ENCODE results near the gene LRIF1.

- TF ChIP-seq RFX5 (IDR thresholded peaks at IDR 0.05; ENCODE audit: low read depth, low read length) (no peak), NBN (IDR thresholded peaks at IDR 0.05) (no peak), REST (IDR thresholded peaks at IDR 0.05; ENCODE audit: low read depth, low read length) (no peak), GABPA (IDR thresholded peaks at IDR 0.05; ENCODE audit: low read depth) (no peak), ZNF274 (IDR thresholded peaks at IDR 0.05; ENCODE audit: insufficient read depth, insufficient read length) (no peak)
These were observed 64.3 kb downstream of the LRIF1 start for GRCh38 chr1:110899458-110899843.

Measured in GM12878 (cell line).